ENCODE results near the gene NLRX1.
"Not testable (repeated sequence)": the region's sequence is repeated elsewhere in the genome, so short reads cannot be mapped to it uniquely, and the experiment has no call there.

NLRX1 gene, protein sequence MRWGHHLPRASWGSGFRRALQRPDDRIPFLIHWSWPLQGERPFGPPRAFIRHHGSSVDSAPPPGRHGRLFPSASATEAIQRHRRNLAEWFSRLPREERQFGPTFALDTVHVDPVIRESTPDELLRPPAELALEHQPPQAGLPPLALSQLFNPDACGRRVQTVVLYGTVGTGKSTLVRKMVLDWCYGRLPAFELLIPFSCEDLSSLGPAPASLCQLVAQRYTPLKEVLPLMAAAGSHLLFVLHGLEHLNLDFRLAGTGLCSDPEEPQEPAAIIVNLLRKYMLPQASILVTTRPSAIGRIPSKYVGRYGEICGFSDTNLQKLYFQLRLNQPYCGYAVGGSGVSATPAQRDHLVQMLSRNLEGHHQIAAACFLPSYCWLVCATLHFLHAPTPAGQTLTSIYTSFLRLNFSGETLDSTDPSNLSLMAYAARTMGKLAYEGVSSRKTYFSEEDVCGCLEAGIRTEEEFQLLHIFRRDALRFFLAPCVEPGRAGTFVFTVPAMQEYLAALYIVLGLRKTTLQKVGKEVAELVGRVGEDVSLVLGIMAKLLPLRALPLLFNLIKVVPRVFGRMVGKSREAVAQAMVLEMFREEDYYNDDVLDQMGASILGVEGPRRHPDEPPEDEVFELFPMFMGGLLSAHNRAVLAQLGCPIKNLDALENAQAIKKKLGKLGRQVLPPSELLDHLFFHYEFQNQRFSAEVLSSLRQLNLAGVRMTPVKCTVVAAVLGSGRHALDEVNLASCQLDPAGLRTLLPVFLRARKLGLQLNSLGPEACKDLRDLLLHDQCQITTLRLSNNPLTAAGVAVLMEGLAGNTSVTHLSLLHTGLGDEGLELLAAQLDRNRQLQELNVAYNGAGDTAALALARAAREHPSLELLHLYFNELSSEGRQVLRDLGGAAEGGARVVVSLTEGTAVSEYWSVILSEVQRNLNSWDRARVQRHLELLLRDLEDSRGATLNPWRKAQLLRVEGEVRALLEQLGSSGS

DNA sequence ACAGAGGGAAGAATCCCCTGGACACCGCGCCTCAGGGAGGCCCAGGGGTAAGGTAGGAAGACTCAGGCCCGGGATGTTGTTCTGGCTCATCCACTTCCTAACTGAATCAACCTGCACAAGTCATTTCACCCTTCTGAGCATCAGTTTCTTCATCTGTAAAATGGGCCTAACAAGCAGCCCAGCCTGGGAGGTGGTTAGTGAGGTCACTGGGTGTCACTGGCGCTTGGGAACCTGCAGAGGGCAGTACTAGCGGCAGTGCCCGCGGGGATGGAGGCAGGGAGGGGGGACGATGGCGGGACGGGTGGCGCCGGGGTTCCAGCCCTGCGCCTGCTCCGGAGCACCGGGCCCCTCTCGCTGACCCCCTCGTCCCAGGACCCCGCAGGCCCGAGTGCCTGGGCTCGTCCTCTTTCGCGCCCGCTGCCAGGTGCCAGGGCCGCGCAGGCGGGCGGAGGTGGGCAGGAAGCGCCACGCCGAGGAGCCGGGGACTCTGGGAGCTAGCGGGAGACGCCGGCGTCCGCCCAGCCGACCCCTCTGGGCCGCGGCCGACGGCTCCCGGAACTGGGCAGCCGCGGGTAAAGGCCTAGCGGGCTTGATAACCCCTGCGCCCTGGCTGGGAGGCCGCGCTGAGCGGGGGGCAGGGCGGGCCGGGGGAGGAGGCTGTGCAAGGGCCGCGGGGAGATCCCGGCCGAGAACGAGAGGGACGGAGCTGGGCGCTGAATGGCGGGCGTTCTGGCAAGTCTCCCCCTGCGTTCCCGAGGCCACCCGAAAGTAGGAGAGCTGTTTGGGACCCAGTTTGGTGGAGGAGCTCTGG is at the start of gene NLRX1:
NLRX1 (plus strand) TSS at position 255 of the 811 bp plus-strand sequence. CDS start 2,679 bp downstream, outside the sequence.
- DNase-seq = peak; percentile 71

DNA sequence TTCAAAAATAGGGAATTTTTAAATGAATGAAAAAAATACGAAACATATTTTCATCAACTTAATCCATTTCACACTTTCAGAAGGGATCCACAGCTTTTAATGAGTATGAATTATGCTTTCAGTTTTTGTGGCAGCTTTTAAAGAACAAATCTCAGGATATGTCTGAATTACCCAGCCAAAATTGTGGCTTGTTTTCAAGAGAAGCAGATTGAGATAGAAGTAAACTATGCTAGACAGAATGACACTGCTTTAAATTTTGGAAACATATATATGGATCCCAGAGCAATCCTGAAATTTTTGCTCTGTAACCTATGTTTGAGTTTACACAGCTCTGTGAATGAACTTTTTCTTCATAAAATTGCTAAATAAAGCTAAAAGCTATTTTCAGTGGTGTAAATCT is 49.6 kb upstream of the NLRX1 start:
- no peak for DNase-seq

DNA sequence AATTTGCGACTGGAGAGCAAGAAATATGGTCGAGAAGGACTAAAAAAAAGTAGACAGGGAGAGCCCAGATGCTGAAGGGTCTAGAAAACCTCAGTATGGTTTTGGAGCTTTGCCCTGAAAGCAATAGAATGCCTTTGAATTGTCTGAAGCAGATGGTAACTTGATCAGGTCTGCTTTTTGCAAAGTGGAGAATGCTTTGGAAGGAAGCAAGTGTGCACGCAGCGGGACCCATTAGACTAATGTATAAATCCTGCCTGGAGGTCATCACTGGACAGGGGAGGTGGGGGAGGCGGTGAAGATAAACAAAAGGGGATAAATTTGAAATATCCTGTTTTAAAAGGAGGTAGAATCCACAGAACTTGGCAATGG is 47.9 kb upstream of the NLRX1 start:
- no peak for DNase-seq

DNA sequence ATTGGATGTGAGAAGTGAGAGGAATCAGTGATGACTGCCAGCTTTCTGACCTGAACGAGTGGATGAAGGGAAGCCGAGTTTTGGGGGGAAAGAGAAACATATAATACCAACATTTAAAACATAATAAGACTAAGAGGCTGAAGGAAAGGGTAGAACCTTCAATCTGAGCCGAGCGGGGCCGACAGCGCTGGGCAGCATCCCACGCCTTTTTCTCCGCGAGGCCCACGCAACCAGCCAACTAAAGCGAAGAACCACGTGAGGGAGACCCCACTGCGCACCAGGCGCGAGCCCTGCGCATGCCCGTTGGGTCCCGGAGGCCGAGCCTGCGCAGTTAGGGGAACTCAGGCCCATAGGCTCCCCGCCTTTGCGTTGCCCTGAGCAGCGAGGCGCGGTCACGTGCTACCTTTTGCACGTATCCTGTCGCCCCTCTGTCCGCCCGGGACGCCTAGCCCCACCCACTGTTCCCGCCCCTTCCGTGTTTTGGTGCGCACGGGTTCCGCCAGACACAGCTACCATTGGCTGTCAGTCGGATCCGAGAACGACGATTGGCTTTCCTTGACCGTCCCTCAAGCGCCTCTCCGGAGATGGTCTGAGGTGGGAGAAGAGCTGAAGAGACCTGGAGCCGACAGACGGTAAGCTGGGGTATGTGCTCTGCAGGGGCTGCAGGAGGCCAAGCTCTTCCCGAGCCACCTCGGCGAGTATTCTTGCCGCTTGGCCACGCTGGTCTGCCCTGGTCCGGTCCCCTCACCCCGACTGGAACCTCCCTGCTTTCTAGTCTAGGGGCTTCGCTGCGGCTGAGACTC is 47.3 kb upstream of the NLRX1 start, which contains the start of gene HINFP:
HINFP (plus strand) TSS at position 573 of the 803 bp plus-strand sequence. CDS start 5,365 bp downstream, outside the sequence.
- DNase-seq = peak; percentile 99

DNA sequence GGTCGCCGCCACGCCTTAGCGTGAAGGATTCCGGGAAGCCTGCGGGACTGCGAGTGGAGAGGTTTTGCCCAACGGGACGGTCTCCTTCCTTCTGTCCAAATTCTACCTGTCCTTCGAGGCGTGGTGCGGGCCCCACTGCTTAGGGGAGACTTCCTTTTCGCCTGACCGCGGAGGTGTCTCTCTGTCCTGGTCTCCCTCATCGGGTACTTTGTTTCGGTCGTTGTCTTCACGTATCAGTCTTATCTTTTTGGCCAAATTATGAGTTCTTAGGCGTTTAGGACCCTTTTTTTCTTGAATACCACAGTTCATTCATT is 46.8 kb upstream of the NLRX1 start:
- DNase-seq = no peak

DNA sequence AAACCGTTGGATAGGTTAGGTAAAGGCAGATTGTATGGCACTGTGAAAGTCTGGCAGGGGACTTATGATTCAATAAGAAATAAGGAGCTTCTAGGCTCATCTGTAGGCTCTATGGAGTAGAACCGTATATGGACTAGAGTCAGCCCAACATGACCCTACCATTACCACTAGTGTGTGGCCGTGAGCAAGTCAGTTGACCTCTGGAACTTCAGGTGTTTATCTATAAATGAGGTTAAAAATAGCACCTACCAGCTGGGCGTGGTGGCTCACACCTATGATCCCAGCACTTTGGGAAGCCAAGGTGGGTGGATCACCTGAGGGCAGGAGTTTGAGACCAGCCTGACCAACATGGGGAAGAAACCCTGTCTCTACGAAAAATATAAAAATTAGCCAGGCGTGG is 42.7 kb upstream of the NLRX1 start:
- no peak for DNase-seq

DNA sequence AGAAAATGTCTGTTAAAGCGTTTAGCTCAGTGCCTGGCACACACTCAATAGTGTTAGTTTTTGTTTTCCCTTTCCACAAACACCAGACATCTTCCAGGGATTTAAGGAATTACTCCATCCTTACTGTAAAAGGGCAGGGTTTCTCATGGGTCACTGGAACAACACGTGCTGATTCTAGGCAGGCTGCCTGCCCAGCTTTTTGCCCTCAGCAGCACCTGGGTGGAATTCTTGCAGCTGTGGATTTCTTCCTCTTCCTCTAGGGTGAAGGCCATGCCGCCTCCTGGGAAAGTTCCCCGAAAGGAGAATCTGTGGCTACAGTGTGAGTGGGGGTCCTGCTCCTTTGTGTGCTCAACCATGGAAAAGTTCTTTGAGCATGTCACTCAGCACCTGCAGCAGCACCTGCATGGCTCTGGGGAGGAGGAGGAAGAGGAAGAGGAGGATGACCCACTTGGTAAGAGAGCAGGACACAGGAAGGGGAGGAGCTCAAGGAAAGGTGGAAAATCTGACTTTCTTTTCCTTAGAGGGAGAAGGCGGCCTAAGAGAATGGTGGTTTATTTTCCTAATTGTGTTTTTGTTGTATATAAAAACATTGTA is 41.8 kb upstream of the NLRX1 start:
- DNase-seq = no peak

DNA sequence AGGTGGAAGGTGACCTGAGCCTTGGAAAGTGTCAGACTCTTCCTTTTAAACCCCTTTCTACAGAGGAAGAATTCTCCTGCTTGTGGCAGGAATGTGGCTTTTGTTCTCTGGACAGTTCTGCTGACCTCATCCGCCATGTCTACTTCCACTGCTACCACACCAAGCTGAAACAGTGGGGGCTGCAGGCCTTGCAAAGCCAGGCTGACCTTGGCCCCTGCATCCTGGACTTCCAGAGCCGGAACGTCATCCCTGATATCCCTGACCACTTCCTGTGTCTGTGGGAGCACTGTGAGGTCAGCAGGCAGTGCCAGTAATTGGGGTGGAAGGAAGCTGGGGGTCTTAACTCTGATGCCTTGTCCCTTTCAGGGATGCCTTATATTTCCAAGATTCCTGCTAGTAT is 37.9 kb upstream of the NLRX1 start:
- no peak for DNase-seq

DNA sequence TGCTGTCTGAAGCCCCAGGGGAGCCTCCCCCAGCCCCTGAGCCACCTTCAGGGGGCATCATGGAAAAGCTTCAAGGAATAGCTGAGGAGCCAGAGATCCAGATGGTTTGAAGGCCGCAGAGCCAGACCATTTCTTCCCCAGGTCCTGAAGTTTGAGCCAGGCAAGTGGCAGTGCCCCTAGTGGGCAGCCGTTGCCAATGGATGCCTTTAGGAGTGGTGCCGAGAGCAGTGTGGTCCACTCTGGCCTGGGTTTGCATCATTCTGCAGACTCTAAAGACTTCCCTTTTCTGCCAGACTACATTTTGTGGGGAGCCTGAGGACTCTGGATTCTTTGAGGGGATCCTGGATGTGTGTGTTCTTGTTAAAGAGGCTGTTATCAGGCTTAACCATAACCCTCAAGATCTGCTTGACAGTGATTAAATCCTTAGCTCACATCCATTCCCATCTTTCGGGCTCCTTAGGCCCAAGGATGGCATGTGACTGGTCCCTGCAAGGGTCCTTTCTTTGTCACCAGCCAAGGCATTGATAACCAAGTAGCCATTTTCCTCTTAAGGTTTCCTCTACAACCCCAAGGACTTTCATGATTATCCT is 34.0 kb upstream of the NLRX1 start:
- no peak for DNase-seq

DNA sequence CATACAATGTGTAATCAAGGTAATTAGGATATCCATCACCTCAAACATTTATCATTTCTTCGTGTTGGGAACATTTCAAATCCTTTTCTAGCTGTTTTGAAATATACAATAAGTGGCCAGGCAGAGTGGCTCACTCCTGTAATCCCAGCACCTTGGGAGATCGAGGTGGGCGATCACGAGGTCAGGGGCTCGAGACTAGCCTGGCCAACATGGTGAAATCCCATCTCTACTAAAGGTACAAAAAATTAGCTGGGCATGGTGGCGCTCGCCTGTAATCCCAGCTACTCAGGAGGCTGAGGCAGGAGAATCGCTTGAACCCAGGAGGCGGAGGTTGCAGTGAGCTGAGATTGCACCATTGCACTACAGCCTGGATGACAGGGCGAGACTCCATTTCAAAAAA is 29.2 kb upstream of the NLRX1 start:
- DNase-seq = not testable (repeated sequence)

DNA sequence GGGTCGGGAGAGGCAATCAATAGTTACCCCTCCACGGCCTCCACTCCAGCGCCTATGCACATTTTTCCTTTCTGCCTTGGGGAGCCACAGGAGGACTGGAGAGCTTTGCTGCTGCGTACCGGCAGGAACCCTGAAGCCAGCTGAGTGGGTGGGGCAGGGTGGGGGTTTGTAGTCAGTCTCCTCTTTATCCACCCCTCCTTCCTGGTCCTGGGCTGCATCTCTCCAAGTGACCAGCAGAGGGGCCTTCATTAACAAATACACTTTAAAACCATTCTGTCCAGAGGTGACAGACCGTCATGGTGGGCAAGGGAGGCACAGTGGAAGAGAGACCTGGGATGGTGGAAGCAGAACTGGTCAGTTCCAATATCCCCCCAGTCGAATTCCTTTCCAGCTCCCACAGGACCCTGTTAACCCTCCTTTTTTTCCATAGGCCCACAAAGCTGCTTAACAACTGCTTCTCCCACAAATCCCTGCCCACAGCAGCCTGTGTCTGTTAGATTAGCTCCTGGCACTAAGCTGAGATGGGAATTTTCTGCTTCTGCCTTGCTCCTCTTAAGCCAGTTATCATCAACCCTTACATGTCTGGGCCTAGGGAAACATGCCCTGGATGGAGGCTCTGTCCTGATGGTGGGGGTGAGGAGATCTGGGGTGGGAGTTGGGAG is 23.6 kb upstream of the NLRX1 start:
- no peak for DNase-seq

DNA sequence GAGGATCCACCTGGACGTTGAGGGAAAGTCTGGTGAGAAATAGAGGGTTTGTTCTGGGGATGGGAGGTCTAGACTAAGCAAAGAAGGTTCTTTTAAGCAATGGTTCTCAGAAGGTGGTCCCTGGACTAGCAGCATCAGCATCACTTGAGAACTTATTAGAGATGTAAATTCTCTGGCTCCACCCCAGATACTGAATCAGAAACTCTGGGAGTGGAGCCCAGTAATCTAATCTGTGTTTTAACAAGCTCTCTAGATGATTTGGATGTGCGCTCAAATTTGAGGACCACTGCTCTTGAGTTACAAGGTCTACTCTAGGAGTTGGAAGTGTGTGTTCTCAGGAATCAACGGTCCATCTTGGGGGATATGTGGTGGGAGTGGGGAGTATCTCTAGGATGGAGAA is 23.0 kb upstream of the NLRX1 start:
- no peak for DNase-seq

DNA sequence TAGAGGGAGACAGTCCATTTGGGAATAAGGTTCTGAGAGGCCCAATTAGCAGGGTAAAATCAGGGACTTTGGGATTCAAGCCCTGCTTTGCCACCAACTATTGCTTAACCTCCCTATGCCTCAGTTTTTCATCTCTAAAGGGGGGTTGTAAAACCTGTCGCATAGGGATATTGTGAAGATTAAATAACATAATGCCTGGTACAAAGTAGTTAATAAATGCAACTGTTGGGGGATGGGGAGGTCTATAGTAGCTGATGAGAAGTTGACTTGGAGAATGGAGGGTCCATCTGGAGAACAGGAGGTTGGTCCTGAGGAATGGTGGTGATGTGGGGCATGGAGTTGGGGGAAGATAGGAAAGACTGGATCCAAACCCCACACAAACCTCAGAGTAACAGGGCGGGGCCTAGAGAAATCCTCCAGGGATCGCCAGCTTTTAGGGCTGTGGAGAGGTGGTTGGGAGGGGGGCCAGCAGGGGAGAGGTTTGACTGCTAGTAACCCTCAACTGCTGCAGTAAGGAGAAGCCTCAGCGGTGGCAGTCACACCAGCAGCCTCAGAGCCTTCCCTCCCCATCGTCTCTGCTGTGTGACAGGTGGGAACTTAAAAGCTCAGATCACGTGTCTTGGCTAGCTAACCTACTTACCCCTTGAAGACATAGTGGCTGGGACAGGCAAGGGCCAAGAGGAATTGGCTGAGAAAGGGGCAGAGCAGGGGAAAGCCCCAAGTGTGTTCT is 20.8 kb upstream of the NLRX1 start:
- DNase-seq = no peak

DNA sequence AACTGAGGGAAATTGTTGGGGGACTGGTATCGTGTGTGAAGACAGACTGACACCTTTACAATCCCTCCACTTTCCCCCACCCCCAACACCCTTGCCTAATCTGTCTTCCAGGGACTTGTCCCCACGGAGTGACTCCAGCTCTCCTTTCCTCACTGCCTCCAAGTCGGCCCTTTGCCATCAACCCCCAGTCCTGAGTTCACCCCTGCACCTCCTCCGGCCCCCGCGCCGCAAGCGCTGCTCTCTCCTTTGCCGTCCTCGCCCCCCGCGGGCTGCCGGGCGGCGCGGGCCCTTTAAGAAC is 19.9 kb upstream of the NLRX1 start:
- no peak for DNase-seq

DNA sequence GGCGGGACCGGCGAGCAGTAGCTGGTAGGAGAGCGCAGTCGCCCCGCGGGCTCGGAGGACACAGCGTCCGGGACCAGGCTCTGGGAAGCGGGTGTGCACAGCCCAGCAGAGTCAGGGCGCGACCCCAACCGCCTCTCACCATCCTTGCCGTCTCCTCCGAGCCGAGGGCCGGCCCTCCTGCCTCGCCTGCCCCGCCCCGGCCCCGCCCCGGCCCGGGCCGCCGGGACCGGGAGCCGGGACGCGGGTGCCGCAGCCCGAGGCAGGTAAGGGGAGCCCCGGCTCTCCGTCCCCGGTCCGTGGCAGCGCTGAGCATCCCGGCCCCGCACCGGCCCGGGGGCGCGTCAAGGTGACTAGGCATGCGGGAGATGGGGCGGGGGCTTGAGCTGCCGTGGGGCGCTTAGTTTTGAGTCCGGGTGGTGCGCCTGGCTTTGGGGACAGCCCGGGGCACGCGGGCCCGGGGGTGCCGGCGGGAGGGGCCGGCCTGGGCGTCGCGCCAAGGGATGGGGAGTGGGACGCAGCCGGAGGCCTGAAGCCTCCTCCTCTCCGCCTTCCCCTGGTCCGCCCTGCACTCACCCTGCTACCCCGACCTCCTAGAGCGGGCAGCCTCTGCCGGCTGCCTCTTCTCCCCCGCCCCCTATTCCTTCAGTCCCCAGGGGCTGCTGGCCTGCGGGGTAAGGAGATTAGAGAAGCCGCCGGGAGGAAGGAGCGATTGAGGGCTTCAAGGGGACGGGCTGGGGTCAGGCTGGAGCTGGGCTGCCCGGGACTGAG is 19.3 kb upstream of the NLRX1 start, which contains the start of gene ABCG4:
ABCG4 (plus strand) TSS at position 35 of the 768 bp plus-strand sequence. CDS start 914 bp downstream, outside the sequence.
- DNase-seq = no peak

DNA sequence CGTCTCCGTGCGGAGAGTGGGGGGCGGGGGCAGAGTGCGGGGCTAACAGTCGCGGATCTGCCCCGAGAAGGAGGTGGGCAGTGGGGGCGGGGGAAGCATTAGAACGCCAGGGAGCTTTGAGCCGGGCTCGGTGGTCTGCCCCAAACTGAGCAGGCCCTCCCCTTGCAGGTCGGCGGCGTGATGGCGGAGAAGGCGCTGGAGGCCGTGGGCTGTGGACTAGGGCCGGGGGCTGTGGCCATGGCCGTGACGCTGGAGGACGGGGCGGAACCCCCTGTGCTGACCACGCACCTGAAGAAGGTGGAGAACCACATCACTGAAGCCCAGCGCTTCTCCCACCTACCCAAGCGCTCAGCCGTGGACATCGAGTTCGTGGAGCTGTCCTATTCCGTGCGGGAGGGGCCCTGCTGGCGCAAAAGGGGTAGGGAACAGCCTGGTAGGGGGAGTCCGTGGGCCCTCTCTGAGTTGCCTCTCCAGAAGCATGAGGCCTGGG is 18.7 kb upstream of the NLRX1 start:
- no peak for DNase-seq

DNA sequence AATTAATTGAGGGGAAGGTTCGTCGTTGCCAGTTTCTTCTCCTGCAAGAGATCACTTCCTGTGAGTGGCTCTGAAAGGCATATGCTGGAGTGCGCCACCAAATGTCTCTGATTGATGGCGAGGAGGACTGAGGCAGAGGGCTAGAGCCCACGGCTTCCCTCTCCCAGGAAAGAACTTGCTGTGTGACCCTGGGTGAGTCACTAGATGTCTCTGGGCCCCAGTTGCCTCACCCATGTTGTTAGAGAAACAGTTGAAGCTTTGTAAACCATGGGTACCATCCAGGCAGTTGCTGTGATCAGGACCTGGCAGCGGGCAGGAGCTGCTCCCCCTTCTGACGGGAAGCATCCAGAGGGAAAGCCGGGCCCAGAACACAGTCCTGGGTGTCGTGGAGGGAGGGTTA is 16.5 kb upstream of the NLRX1 start:
- DNase-seq = no peak

DNA sequence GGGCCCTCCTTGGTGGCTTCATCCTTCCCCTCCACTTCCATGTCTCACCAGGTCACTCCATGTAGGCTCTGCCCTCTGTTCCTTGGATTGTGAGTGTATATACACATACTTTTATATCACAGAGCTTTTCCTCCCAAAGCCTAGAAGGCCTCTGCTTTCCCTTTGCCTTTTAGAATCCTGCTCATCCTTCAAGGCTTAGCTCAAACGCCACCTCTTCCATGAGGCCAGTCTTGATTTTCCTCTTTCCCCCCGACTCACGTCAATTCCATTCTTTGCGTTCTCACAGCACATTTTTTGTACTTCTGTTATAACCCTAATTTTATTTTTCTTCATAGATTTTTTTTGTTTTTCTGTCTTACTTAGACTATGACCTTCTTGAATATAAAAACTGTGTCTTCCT is 15.9 kb upstream of the NLRX1 start:
- no peak for DNase-seq

Data from activated CD4-positive, alpha-beta T cell treated with anti-CD3 and anti-CD28 coated beads for 1 hour (primary cell).